Tibial artery (tissue), 4 donors: ENCODE measurements around the gene PTCSC3.

ENCODE experiments used
- DNase-seq, 2 donors: peaks; one replicate each; pipeline ENCODE4 v3.0.0-alpha.2; 2019
- H3K27ac ChIP-seq, 2 donors: fragments of 200-600 bp; sonication (generic) in 1 of 2; 1 replicate in 1 of 2; 2 replicates in 1 of 2; pipeline ENCODE4 v1.5.1; 2018 to 2019; ENCODE audit warnings: mild to moderate bottlenecking in 1 of 2
- H3K27me3 ChIP-seq, 2 donors: fragments of 200-600 bp; sonication (generic) in 1 of 2; one replicate each; pipeline versions ENCODE4 v1.5.1 to v1.6.0; 2016 to 2019
- H3K36me3 ChIP-seq, 3 donors: fragments of 200-600 bp; sonication (generic) in 2 of 3; one replicate each; pipeline ENCODE4 v1.5.1; 2016 to 2019; ENCODE audit warnings: mild to moderate bottlenecking in 2 of 3
- H3K4me1 ChIP-seq, 4 donors: fragments of 200-600 bp; sonication (generic) in 2 of 4; 1 replicate in 3 of 4; 2 replicates in 1 of 4; pipeline ENCODE4 v1.5.1; 2016 to 2019
- H3K4me3 ChIP-seq, 2 donors: fragments of 200-600 bp; sonication (generic) in 1 of 2; 1 replicate in 1 of 2; 2 replicates in 1 of 2; pipeline ENCODE4 v1.5.1; 2018 to 2019; ENCODE audit warnings: mild to moderate bottlenecking in 2 of 2
- H3K9me3 ChIP-seq, 3 donors: fragments of 200-600 bp; sonication (generic) in 1 of 3; one replicate each; pipeline ENCODE4 v1.5.1; 2016 to 2019
- intact Hi-C: fragments of 100-400 bp; cut with DNase I; formaldehyde crosslinking; loops from one replicate; pipeline ENCODE4 v1.15.0; 2023; ENCODE audit warnings: low total_unique reads
- TF ChIP-seq, protein P1 (sequence below), 2 experiments: fragments of 200-600 bp in 1 of 2; fragments of 450-650 bp in 1 of 2; IDR thresholded peaks; one replicate each; pipeline ENCODE4 v1.5.1; 2017 to 2019; ENCODE audit warnings: antibody characterized with exemption in 2 of 2, mild to moderate bottlenecking in 1 of 2, moderate library complexity in 1 of 2

Gene PTCSC3

DNA sequence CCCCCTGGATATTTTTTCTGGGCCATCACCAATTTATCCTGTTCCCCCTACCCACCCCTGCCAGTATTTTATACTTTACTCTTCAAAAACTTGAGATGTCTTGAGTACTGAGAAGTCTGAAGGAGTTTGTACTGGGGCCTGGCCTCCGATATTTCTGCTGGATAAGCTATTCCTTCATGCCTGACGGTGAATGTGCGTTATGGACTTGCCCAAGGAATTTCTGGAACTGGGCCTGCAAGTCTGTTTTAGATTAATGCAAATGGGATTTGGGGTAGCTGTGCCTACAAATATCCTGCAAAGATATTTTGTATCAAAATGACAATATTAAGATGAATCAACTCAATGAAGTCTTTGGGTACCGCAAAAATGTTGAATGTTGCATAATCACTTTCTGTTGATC lies at the start of gene PTCSC3:
TSS of gene PTCSC3 (minus strand) at position 199 of the 400 bp plus-strand sequence.
- no peak for DNase-seq

DNA sequence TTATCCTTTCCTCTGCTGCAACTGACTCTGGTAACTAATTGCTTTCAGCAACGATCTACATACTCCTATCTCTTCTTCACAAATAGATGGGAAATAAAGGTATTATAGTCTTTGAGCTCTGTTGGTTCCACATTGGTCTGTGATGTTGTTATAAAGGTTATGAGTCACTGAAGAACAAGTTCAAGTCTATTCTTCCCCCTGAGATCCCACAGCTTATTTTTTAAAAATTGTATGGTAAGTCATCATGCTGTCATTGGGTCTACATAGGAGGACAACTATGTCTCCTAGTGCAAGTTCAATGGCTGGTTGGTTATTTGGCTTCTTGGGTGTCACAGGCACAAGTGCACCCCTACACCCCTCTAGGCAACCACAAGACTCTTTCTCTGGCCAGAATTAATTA lies 49.6 kb upstream of the PTCSC3 start:
- TF ChIP-seq, protein P1, sequence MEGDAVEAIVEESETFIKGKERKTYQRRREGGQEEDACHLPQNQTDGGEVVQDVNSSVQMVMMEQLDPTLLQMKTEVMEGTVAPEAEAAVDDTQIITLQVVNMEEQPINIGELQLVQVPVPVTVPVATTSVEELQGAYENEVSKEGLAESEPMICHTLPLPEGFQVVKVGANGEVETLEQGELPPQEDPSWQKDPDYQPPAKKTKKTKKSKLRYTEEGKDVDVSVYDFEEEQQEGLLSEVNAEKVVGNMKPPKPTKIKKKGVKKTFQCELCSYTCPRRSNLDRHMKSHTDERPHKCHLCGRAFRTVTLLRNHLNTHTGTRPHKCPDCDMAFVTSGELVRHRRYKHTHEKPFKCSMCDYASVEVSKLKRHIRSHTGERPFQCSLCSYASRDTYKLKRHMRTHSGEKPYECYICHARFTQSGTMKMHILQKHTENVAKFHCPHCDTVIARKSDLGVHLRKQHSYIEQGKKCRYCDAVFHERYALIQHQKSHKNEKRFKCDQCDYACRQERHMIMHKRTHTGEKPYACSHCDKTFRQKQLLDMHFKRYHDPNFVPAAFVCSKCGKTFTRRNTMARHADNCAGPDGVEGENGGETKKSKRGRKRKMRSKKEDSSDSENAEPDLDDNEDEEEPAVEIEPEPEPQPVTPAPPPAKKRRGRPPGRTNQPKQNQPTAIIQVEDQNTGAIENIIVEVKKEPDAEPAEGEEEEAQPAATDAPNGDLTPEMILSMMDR (IDR thresholded peaks at IDR 0.05) = no peak
- H3K4me3 ChIP-seq = no peak overlapping the region
- H3K27ac ChIP-seq = no peak overlapping the region
- H3K4me1 ChIP-seq = no peaks in the 10 kb centered on the region
- no peaks in the 10 kb centered on the region for H3K36me3 ChIP-seq
- H3K9me3 ChIP-seq = no peaks in the 10 kb centered on the region
- no peak for DNase-seq
- peaks cover 0 to 2% of the 10 kb centered on the region in 2 donors for H3K27me3 ChIP-seq
- intact Hi-C loops = no loop called here

More for the DNA sequence above, at the start of gene PTCSC3:
- H3K4me1 ChIP-seq = no peaks in the 10 kb centered on the region
- H3K9me3 ChIP-seq = no peaks in the 10 kb centered on the region
- intact Hi-C loops = no loop called here
- TF ChIP-seq, protein P1 (IDR thresholded peaks at IDR 0.05) = no peak
- H3K4me3 ChIP-seq = no peak within 1 kb of the TSS
- H3K36me3 ChIP-seq = no peaks in the 10 kb centered on the region
- no peaks in the 10 kb centered on the region for H3K27me3 ChIP-seq
- H3K27ac ChIP-seq = no peak within 1 kb of the TSS

DNA sequence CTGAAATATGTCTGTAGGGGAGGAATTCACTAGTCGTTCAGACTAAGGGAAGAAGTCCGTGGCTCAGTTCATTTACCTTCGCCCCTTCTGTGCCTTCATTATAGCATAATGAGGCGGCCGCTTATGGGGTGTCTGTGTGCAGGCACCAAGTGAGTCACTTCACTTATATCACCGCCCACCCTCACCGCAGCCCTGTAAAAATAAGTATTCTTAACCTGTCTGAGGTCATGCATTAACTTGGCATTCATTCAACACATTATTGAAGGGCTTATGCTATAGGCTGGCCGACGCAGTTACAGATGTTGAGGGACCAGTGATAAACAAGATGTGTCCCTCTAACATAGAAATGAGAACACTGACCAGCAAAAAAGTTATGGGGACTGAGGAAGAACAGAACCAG lies 47.7 kb upstream of the PTCSC3 start:
- DNase-seq = no peak
- Histone ChIP-seq H3K27me3 (peaks cover 0 to 2% of the 10 kb centered on the region in 2 donors), H3K27ac (no peak overlapping the region), H3K36me3 (no peaks in the 10 kb centered on the region), H3K4me1 (no peaks in the 10 kb centered on the region), H3K9me3 (no peaks in the 10 kb centered on the region), H3K4me3 (no peak overlapping the region)
- TF ChIP-seq, protein P1 (IDR thresholded peaks at IDR 0.05) = no peak
- intact Hi-C loops = no loop called here

DNA sequence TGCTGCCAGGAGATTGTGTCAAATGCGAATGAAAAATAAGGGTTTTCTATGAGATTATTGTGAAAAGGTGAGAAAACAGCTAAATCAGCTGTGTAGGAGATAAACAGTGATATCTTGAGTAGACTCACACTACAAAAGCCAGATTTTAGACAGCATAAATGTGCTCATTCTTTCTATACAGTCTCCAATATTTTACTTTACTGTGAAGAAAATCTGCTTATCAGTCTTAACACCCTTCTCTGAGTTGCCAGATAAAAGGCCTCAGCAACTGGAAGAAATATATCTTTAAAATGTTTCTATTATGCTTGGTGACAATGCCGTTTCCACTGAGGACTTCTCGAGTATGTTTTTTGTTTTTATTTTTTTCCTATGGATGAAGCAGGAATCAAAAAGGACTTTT lies 47.0 kb upstream of the PTCSC3 start:
- Histone ChIP-seq H3K27ac (no peak overlapping the region), H3K4me1 (no peaks in the 10 kb centered on the region), H3K9me3 (no peaks in the 10 kb centered on the region), H3K36me3 (no peaks in the 10 kb centered on the region), H3K4me3 (no peak overlapping the region), H3K27me3 (peaks cover 0 to 2% of the 10 kb centered on the region in 2 donors)
- no peak for DNase-seq
- TF ChIP-seq, protein P1 (IDR thresholded peaks at IDR 0.05) = no peak
- intact Hi-C loops = no loop called here

DNA sequence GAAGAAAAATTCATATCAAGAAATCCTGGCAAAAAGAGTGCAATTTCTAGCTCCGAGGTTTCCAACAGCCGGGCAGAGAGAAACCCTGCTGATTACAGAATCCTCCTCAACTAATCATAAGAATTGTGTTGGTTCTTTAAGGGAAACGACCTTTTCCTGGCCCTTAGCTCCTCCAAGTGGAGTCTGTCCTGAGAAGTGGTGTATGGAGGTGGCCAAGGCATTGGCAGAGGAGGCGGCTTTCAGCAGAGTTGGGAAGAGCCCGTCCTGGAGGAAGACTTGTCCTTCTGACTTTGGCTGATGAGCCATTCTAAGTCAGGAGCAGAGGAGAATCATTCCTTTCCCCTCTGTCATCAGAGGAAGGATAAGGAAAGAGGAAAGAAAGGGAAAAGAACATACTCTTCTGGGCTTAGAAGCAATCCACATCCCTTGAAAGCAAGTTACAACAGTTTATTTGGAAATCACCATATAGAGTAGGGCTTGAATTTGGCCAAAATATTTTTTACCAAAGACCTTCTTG lies 46.5 kb upstream of the PTCSC3 start:
- H3K36me3 ChIP-seq = no peaks in the 10 kb centered on the region
- H3K4me3 ChIP-seq = no peak overlapping the region
- H3K4me1 ChIP-seq = no peaks in the 10 kb centered on the region
- intact Hi-C loops = no loop called here
- no peak overlapping the region for H3K27ac ChIP-seq
- H3K9me3 ChIP-seq = no peaks in the 10 kb centered on the region
- H3K27me3 ChIP-seq = peaks cover 0 to 2% of the 10 kb centered on the region in 2 donors
- TF ChIP-seq, protein P1 (IDR thresholded peaks at IDR 0.05) = no peak
- DNase-seq = no peak

DNA sequence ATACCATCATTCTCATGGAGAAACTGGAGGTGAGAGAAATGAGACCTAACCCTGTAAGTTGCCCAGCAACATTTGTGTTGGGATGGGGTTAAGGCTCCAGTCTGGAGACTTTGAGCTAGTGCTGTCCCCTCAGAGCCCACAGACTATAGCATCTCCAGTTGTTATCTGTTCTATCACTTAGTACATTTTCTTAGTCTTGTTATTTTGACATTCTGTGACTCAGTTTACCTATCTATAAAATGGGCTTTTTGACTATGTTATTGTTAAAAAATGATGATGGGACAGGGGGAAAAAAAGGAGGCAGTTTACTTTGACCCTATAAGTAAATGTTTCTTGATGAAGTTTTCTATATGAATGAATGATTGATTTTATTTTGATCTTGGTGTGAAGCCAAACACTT lies 45.8 kb upstream of the PTCSC3 start:
- H3K4me1 ChIP-seq = no peaks in the 10 kb centered on the region
- no peaks in the 10 kb centered on the region for H3K9me3 ChIP-seq
- no peak for DNase-seq
- TF ChIP-seq, protein P1 (IDR thresholded peaks at IDR 0.05) = no peak
- no peak overlapping the region for H3K4me3 ChIP-seq
- H3K36me3 ChIP-seq = no peaks in the 10 kb centered on the region
- H3K27me3 ChIP-seq = peaks cover 0 to 2% of the 10 kb centered on the region in 2 donors
- intact Hi-C loops = no loop called here
- no peak overlapping the region for H3K27ac ChIP-seq
